AG09319 (cell line): ENCODE data around the gene IGFBP1.

Experiments
- DNase-seq: peaks from one replicate; pipeline ENCODE4 v3.0.0-alpha.2; 2010; ENCODE audit warnings: low read depth; ENCODE audit errors: extremely low read depth
- CTCF ChIP-seq: IDR thresholded peaks from 2 replicates; pipeline ENCODE4 v1.5.1; 2011; ENCODE audit warnings: low read depth, mild to moderate bottlenecking, inconsistent platforms, low read length, moderate library complexity

IGFBP1 gene

DNA sequence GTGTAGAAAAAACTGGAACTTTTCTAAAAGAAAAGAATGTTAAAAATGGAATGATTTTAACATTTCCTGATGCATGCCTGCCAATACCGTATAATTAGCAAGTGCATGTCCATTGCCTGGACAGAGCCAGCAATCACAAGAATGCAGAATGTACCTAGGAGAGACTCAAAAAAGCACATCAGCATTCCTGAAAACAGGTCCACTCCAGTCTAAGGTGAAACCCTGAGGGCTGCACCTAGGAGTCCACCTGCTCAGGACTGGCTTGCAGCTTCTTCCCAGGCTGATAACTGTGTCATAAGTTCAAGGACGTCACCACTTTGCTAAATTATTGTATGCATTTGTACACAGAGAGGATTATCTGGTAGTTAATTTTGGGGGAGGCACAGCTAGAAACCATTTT lies 20.8 kb upstream of the IGFBP1 start:
- no peak for DNase-seq
- TF ChIP-seq CTCF = no peak

GRCh38 chr7:45869426-45869825 lies 18.9 kb upstream of the IGFBP1 start:
- no peak for DNase-seq
- TF ChIP-seq CTCF = no peak

DNA sequence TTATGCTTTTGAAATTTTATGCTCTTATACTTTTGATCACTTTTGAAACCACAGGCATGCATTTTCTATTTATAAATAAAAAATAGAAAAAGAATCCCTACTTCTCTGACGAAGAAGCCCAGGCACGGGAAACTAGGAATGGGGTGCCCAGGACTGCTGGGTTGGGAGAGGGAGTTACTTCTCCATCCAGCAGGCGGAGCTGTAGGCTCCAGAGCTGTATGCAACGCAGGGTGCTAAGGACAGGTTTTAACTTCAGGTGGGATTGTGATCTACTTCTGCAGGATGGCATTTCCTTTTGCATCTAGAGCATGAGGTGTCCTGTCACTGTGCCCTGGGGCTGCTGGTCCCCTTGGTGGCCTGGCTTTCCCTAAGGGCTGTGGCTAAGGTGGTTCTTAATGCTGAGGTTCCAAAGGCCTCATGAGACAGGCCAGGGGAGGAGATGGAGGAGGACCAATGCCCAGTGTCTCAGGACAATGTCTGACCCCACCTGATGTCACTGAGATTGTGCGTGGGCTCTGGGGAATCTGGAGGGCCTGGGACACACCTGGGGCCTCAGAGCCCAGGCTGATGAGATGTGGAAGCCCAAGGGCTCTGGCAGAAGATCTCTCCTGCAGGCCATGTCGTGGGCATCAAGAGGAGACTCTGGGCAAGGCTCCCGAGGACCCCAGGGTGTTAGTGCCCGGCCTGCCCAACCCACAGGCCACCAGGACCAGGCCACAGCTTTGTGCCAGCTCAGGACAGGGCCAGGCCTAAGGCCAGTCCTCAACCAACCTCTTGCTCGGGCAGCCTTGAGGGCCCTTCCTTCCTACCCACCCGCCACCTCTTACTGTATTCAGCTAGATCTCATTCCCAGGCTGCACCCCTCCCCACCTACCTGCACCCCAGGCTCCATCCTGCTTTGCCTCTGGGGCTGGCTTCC lies 15.9 kb upstream of the IGFBP1 start:
- no peak for DNase-seq
- TF ChIP-seq CTCF = peak; percentile 36

DNA sequence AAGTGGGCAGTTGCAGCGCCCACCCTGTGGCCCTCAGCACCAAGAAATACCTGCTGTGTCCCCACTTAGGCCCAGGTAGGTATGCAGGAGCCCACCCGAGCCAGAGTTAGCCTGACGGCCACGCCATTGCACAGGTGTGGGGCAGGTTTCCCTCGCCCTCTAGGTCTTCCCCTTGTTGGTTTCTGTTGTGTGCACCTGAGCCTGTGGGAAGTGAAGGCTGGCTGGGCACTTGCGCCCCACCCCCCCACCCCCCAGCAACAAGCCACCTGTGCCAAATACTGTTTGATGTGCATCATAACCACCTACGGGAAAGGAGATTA lies 15.3 kb upstream of the IGFBP1 start, which contains the start of gene CCDC201:
CCDC201 (minus strand) TSS at position 48 of the 320 bp plus-strand sequence. CDS start 75 bp downstream, outside the sequence.
- no peak for TF ChIP-seq CTCF
- DNase-seq = no peak

GRCh38 chr7:45873355-45873754 lies 14.9 kb upstream of the IGFBP1 start:
- no peak for TF ChIP-seq CTCF
- no peak for DNase-seq

GRCh38 chr7:45874408-45875131 lies 13.7 kb upstream of the IGFBP1 start:
- TF ChIP-seq CTCF = no peak
- DNase-seq = peak; percentile 34

GRCh38 chr7:45876519-45876918 lies 11.8 kb upstream of the IGFBP1 start:
- no peak for TF ChIP-seq CTCF
- no peak for DNase-seq
